Measurements from ENCODE around the gene CEBPG.

GRCh38 chr19:33344573-33344925 is 29.0 kb upstream of the CEBPG start:
- TF ChIP-seq, protein P1, sequence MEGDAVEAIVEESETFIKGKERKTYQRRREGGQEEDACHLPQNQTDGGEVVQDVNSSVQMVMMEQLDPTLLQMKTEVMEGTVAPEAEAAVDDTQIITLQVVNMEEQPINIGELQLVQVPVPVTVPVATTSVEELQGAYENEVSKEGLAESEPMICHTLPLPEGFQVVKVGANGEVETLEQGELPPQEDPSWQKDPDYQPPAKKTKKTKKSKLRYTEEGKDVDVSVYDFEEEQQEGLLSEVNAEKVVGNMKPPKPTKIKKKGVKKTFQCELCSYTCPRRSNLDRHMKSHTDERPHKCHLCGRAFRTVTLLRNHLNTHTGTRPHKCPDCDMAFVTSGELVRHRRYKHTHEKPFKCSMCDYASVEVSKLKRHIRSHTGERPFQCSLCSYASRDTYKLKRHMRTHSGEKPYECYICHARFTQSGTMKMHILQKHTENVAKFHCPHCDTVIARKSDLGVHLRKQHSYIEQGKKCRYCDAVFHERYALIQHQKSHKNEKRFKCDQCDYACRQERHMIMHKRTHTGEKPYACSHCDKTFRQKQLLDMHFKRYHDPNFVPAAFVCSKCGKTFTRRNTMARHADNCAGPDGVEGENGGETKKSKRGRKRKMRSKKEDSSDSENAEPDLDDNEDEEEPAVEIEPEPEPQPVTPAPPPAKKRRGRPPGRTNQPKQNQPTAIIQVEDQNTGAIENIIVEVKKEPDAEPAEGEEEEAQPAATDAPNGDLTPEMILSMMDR (conservative IDR thresholded peaks at IDR 0.05; ENCODE audit: low read length) = no peak
- TF ChIP-seq EZH2phosphoT487 (IDR thresholded peaks at IDR 0.05; ENCODE audit: borderline replicate concordance) = no peak

Measured in Loucy (cell line).